ENCODE results near the gene ADAM12. TPM values are rescaled to one million over a fixed set of nuclear protein-coding genes. Genes with fewer than 3 reads are reported as not detected.

ADAM12 gene
- total RNA-seq, 1 donor from 2014 or later = not detected

DNA sequence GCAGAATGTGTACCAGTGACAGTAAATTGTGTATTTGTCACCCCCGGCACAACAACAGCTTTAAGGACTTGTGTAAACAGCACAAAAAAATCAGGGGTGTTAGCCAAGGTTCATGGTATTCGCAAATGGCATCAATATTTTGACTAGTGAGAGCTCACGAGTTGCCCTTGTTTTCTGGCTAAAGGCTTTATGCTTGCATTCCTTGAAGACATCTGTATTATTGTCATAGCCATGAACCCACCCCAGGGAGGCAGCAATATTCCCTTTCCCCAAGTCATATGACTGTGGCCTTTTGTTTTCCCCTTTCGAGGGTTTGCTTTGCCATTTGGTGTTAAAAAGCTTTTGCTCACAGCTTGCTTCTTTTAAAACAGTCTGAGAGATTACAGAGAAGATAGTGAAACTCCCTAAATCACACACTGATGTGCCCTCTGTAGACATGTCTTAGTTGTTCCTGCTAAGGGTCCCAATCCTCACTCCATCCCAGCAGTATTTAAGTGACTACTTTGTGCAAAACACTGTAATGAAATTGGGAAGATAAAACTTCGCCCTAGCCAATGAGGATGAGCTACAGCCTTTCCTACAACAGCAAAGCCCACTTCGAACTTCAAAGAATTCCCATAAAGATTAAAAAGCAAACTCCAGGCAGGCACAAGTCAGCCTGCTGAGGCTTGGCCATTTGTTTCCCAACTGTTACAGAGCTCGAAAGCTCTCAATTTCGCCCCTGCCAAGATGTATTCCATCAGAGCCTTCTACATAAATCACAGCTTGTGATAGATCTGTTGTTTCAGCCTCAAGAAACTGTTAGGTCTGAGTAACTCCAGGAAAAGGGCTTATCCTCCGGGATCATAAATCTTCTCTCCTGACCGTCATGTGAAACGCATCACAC is 172.3 kb downstream of the ADAM12 start:
- H3K27ac ChIP-seq = no peak overlapping the region
- no peaks in the 10 kb centered on the region for H3K27me3 ChIP-seq
- no peaks in the 10 kb centered on the region for H3K9me3 ChIP-seq
- TF ChIP-seq, protein P1, sequence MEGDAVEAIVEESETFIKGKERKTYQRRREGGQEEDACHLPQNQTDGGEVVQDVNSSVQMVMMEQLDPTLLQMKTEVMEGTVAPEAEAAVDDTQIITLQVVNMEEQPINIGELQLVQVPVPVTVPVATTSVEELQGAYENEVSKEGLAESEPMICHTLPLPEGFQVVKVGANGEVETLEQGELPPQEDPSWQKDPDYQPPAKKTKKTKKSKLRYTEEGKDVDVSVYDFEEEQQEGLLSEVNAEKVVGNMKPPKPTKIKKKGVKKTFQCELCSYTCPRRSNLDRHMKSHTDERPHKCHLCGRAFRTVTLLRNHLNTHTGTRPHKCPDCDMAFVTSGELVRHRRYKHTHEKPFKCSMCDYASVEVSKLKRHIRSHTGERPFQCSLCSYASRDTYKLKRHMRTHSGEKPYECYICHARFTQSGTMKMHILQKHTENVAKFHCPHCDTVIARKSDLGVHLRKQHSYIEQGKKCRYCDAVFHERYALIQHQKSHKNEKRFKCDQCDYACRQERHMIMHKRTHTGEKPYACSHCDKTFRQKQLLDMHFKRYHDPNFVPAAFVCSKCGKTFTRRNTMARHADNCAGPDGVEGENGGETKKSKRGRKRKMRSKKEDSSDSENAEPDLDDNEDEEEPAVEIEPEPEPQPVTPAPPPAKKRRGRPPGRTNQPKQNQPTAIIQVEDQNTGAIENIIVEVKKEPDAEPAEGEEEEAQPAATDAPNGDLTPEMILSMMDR (IDR thresholded peaks at IDR 0.05) = no peak
- H3K4me3 ChIP-seq = no peak overlapping the region
- no peaks in the 10 kb centered on the region for H3K4me1 ChIP-seq
- DNase-seq (ENCODE audit: low spot score in 2 of 2) = no peak
- intact Hi-C loops (cut with DNase I) = no loop called here
- no peaks in the 10 kb centered on the region for H3K36me3 ChIP-seq

GRCh38 chr10:126214679-126215078 is 173.6 kb downstream of the ADAM12 start:
- intact Hi-C loops (cut with DNase I) = no loop called here
- Histone ChIP-seq H3K27ac (no peak overlapping the region), H3K9me3 (no peaks in the 10 kb centered on the region), H3K36me3 (no peaks in the 10 kb centered on the region), H3K4me3 (no peak overlapping the region), H3K4me1 (no peaks in the 10 kb centered on the region), H3K27me3 (no peaks in the 10 kb centered on the region)
- TF ChIP-seq, protein P1 (IDR thresholded peaks at IDR 0.05) = no peak
- no peak for DNase-seq (ENCODE audit: low spot score in 2 of 2)

- TF ChIP-seq, protein P1 (IDR thresholded peaks at IDR 0.05) = no peak
- intact Hi-C loops (cut with DNase I) = no loop called here
- no peak for DNase-seq (ENCODE audit: low spot score in 2 of 2)
- no peak overlapping the region for H3K4me3 ChIP-seq
- no peaks in the 10 kb centered on the region for H3K9me3 ChIP-seq
- no peak overlapping the region for H3K27ac ChIP-seq
- H3K4me1 ChIP-seq = no peaks in the 10 kb centered on the region
- no peaks in the 10 kb centered on the region for H3K36me3 ChIP-seq
- H3K27me3 ChIP-seq = no peaks in the 10 kb centered on the region
Measured at GRCh38 chr10:126214021-126214420, 174.3 kb downstream of the ADAM12 start.

- H3K9me3 ChIP-seq = no peaks in the 10 kb centered on the region
- no peak for DNase-seq (ENCODE audit: low spot score in 2 of 2)
- H3K4me1 ChIP-seq = no peaks in the 10 kb centered on the region
- no peak overlapping the region for H3K4me3 ChIP-seq
- H3K27ac ChIP-seq = no peak overlapping the region
- H3K27me3 ChIP-seq = no peaks in the 10 kb centered on the region
- intact Hi-C loops (cut with DNase I) = no loop called here
- TF ChIP-seq, protein P1 (IDR thresholded peaks at IDR 0.05) = no peak
- H3K36me3 ChIP-seq = no peaks in the 10 kb centered on the region
Measured at GRCh38 chr10:126212738-126213137, 175.5 kb downstream of the ADAM12 start.

DNA sequence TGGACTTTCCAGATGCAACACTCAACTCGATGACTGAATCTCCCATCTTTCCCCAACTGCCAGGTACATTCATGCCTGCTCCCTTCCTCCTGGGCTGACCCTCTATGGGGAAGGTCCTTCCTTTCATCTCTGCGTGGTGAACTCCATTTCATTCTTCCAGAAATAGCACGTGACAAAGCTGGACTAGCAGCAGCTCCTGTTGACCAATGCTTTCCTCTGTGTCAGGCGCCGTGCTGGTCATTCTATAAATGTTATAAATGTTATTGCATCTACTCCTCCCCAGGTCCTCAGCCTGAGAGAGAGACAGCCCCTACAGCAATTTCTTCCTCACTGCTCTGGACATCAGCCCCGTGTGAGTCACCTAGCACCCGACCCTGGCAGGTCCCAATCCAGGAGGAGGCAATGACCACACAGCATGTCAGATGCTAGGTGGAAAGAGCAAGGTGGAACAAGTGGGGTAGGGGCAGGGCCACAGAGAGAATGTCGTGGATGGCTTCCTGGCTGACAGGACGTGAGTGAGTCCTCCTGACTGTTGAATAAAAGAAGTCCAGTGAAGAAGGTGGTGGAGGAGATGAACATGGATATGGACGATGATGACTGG is 178.1 kb downstream of the ADAM12 start:
- intact Hi-C loops (cut with DNase I) = loop anchor here (2.0 kb wide), 1 partner anchor 13 kb away; no protein-coding TSS in a partner anchor
- Histone ChIP-seq H3K36me3 (no peaks in the 10 kb centered on the region), H3K4me1 (no peaks in the 10 kb centered on the region), H3K4me3 (no peak overlapping the region), H3K27me3 (no peaks in the 10 kb centered on the region), H3K27ac (no peak overlapping the region), H3K9me3 (no peaks in the 10 kb centered on the region)
- TF ChIP-seq, protein P1 (IDR thresholded peaks at IDR 0.05) = no peak
- DNase-seq (ENCODE audit: low spot score in 2 of 2) = no peak

Measured in ascending aorta (tissue), 2 donors.